HG02623 (cell line): ENCODE measurements around the gene DAND5.
"Not testable (repeated sequence)": the region's sequence is repeated elsewhere in the genome, so short reads cannot be mapped to it uniquely, and the experiment has no call there.

ENCODE experiments used
- ATAC-seq: cut with Tn5 transposase; IDR thresholded peaks from one replicate; pipeline ENCODE4 v1.9.1; 2021; ENCODE audit warnings: moderate library complexity; ENCODE audit not compliant: unreplicated experiment

The DAND5 gene

DNA sequence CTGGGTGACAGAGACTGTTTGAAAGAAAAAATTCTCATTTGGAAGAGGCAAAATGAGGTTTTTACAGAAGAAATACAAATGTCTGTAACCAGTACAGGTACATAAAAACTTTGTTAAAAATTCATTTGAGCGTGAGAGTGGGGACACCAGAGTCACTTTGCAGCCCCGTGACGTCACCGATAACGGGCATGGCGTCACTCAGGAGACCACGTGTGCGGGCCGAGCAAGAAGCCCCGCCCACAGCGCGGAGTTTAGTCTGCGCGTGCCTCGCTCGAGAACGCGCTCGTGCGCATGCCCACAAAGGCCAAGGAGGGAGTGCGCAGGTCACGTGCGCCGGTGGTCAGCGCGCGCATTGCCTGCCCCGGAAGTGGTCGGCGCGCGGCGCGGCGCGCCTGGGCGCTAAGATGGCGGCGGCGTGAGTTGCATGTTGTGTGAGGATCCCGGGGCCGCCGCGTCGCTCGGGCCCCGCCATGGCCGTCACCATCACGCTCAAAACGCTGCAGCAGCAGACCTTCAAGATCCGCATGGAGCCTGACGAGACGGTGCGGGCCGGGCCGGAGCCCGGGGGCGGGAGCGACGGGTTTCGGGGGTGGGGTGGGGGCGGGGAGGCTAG lies 23.8 kb upstream of the DAND5 start, which contains the start of gene RAD23A:
Gene RAD23A, plus strand, starts transcription at position 384 of the 613 bp plus-strand sequence. Its CDS starts 87 bp downstream, at position 471.
- ATAC-seq: peak; percentile 79

DNA sequence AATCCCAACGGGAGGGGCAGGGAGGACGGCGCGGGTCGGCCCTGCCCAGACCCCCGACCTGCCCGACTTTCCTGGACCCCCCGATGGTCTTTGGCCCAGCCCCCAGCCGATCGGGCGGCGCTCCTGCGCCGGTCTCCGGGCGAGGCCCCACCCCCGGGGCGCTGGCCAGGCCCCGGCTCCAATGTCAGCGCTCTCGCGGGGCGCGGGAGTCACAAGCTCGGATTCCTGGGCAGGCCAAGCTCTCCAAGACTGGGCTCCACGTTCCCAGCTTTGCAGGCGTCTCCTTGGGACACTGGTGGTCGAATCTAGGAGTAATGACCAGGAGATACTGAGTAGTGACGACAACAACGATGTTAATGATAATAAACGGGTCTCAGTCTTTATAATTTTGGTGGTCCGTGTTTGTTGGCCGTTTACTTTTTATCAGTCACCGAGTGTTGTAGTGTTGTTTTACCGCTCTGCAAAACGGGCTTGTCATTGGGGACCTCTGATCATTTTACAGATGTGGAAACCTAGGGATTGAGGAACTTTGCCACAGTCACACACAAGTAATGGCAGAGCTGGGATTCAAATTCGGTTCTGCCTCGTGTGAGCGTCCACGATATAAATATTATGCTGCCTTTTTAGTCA lies 23.2 kb upstream of the DAND5 start:
- peak; percentile 13 for ATAC-seq

DNA sequence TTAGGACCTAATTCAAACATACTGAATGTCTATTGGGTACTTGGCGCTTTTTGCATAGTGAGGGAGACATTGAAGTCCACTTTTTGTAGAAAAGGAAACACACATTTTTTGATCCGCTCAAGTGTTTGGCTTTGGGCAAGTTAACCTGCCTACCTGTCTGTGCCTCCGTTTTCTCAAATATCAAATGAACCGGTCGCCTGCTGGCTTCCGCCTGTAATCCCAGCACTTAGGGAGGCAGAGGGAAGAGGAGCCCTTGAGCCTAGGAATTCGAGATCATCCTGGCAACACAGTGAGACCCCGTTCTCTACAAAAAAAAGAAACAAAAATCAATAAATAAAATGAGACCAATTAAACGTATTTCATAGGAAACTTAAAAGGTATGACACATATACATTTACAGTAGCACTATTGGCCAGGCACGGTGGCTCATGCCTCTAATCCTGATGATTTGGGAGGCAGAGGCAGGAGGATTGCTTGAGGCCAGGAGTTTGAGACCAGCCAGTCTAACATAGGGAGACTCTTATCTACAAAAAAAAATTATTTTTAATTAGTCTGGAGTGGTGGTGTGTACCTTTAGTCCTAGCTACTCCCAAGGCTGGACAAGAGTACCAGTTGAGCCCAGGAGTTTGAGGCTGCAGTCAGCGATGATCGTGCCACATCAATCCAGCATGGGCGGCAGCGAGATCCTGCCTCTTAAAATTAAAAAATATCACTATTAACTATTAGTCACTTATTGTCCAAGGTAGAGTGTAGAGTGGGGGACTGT lies 22.5 kb upstream of the DAND5 start:
- no peak for ATAC-seq

DNA sequence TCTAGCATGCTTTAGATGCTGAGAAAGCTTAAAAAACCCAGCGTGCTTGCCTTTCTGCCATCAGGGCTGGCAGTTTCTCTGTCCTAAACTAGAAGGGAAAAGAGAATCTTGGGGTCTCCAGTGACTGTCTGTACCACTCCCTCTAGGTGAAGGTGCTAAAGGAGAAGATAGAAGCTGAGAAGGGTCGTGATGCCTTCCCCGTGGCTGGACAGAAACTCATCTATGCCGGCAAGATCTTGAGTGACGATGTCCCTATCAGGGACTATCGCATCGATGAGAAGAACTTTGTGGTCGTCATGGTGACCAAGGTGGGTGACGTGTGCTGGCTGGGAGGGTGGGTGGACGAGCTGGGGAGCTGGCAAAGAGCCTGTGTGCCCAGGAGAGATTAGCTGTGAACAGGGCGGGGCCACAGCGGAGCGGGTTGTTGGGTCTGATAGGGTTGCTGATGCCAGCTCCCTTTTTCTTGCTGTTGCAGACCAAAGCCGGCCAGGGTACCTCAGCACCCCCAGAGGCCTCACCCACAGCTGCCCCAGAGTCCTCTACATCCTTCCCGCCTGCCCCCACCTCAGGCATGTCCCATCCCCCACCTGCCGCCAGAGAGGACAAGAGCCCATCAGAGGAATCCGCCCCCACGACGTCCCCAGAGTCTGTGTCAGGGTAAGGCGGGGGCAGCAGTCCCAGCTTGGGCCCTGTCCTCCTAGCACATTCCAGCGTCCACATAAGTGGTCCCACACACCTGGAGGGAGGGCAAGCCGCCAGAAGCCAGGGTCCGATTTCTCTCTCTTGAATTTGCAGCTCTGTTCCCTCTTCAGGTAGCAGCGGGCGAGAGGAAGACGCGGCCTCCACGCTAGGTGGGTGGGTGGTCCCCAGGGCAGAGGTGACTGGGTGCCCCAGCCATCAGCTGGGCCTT lies 21.4 kb upstream of the DAND5 start:
- no peak for ATAC-seq

DNA sequence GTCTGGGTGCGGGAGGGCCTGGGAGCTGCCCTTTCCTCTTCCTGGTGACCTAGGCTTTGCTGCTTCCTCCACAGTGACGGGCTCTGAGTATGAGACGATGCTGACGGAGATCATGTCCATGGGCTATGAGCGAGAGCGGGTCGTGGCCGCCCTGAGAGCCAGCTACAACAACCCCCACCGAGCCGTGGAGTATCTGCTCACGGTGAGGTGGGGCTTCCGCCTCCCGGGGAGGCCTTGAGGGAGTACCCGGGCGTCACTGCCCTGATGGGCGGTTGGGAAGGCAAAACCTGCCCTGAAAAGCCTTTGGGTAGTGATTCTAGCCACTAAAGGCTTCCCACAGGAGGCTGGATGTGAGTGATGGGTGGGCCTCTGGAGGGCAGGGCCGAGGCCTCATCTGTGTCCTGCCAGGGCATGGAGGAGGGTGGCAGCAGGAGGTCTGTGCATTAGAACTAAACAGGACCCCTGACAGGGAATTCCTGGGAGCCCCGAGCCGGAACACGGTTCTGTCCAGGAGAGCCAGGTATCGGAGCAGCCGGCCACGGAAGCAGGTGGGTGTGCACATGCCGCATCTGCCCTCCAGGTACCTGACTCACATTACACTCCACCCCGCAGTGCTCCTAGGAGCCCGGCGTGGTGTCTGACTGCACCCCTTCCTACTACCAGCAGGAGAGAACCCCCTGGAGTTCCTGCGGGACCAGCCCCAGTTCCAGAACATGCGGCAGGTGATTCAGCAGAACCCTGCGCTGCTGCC lies 20.6 kb upstream of the DAND5 start:
- no peak for ATAC-seq

DNA sequence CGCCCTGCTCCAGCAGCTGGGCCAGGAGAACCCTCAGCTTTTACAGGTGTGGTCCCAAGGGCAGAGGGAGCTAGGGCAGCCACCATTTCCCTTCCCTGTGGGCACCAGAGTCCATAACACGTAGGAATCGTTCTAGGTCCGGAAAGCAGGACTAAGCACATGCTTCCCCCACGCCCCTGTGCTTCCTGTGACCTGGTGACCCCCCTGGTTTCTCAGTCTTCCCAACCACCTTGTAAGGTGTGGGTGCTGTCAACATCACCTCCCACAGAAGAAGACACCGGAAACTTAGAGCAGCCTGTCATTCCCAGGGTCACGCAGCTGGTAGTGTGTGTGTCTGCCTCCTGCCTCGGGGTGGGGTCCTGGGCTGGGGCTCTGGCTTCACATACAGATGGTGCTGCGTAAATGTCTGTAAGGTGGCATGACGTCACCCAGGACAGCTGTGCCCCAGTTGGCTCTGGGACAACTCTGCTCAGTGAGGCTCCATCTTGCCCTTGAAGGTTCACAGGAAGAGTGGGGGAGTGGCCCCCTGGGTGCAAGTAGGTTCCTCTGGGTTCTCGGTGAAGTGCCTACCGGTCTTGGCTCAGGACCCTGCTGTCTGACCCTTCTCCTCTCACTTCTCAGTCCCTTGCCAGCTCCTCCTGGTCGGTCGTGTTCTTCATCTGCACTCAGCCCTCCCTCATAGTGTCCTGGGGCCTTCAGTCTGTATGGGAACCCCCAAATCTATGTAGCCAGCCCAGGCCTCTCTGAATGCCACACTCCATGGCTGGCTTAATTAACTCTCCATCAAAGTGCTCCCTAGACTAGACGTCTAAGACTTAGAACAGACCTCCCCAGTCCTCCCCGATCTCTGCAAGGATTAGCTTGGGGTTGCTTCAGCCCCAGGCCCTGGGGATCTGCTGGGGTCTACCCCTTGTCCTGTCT lies 19.8 kb upstream of the DAND5 start:
- ATAC-seq: no peak

DNA sequence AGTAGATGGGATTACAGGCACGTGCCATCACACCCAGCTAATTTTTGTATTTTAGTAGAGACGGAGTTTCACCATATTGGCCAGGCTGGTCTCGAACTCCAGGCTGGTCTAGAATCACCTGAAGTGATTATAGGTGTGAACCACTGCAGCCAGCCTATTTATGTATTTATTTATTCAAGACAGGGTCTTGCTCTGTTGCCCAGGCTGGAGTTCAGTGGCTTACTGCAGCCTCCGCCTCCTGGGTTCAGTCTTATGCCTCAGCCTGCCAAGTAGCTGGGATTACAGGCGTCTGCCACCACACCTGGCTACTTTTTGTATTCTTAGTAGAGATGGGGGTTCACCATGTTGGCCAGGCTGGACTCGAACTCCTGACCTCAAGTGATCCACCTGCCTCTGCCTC lies 17.3 kb upstream of the DAND5 start:
- ATAC-seq: not testable (repeated sequence)

DNA sequence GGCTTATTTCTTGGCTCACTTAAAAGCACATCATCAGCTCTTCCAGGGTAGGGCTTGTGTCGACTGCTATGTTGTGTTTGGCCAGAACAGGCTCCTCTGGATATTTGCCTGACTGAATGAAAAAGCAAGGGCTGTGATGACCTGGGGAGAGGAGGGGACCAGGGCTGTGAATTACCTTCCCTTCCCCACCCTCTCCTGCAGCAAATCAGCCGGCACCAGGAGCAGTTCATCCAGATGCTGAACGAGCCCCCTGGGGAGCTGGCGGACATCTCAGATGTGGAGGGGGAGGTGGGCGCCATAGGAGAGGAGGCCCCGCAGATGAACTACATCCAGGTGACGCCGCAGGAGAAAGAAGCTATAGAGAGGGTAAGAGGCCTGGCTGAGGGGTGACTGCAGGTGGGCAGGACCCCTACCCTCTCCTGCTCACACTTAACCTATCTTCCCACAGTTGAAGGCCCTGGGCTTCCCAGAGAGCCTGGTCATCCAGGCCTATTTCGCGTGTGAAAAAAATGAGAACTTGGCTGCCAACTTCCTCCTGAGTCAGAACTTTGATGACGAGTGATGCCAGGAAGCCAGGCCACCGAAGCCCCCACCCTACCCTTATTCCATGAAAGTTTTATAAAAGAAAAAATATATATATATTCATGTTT lies 16.8 kb upstream of the DAND5 start:
- ATAC-seq: no peak

DNA sequence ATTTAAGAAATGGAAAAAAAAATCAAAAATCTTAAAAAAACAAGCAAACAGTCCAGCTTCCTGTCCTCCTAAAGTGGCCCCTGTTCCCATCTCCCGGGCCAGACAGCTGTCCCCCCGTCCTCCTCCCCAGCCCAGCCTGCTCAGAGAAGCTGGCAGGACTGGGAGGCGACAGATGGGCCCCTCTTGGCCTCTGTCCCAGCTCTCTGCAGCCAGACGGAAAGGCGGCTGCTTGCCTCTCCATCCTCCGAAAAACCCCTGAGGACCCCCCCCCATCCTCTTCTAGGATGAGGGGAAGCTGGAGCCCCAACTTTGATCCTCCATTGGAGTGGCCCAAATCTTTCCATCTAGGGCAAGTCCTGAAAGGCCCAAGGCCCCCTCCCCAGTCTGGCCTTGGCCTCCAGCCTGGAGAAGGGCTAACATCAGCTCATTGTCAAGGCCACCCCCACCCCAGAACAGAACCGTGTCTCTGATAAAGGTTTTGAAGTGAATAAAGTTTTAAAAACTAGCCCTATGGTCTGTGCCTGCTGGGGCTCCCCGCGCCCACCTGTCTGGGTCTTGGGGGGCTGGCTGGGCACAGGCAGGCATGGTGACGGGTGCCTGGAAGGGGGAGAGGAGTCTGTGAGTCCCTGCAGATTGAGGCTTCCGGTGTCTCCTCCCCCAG lies 16.1 kb upstream of the DAND5 start:
- no peak for ATAC-seq

DNA sequence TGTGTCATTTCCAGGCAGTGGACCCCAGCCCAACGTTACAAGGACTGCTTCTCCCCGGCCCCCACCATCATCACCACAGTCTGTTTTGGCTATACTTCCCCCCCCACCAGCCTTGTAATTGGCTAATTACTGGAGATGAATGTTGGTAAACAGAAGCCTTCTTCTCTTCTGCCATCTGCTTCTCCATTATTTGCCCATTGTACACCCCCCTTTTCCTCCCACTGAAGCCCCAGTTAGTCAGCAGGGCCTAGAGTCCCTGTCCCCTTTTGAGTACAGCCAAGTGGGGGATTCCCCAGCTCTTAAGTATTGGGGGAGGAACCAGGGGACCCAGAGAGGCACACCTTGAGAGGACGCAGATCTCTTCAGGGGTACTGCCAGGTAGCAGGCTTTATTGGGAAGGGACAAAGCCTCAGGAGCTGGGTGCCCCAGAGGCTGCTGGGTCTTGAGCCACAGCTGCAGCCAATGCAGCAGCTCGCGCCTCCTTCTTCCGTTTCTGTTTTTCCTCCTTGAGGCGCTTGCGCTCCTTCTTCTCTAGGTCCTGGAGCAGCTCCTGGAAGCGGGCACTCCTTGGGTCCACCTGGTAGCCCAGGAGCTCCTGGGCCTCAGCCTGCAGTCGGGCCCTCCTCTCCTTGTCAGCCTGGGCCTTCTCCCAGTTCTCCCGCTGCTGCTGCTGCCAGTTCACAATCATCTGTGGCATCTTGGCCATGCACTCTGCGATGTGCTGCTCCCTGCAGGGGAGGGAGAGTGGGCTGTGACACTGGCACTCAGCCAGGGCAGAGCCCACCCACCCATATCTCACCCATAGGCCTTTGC lies 15.4 kb upstream of the DAND5 start:
- no peak for ATAC-seq

DNA sequence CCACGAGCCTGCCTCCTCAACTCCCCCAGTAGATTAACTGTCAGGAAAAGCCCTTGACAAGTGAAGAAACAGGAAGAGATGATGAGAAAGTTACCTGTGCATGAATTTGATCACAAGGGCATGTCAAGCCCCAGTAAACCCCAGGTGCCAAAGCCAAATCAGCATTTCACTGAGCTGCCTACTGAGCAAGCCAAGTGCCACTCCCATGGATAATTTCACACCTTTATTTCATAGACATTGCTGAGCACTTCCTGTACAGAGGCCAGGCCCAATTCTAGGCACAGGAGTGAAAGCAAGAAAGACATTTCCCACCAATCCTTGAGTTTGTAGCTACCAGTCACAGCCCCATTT lies 14.8 kb upstream of the DAND5 start:
- no peak for ATAC-seq

DNA sequence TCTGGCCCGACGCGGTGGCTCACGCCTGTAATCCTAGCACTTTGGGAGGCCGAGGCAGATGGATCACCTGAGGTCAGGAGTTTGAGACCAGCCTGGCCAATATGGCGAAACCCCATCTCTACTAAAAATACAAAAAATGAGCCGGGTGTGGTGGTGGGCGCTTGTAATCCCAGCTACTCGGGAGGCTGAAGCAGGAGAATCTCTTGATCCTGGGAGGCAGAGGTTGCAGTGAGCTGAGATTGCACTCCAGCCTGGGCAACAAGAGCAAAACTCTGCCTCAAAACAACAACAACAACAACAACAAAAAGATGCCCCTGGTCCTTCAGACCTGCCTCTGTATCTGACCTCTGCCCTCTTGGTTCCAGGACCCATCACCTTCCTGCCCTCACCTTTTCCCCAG lies 13.8 kb upstream of the DAND5 start:
- ATAC-seq: not testable (repeated sequence)

DNA sequence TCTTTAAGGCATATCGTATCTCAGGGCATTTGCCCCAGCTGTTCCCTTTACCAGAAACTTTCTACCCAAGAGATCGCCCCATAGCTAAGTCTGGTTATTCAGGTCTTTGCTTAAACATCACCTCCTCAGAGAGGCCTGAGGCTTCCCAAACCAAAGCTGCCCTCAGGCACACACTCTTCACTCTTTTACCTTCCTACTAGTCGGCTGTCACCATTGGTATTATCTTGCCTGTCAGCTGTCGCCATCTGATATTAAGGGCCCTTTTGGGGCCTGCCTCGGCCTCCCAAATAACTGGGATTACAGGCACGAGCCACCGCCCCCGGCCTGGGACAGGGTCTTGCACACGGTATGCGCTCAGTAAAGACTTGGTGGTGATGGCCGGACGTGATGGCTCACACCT lies 13.4 kb upstream of the DAND5 start:
- ATAC-seq: no peak

DNA sequence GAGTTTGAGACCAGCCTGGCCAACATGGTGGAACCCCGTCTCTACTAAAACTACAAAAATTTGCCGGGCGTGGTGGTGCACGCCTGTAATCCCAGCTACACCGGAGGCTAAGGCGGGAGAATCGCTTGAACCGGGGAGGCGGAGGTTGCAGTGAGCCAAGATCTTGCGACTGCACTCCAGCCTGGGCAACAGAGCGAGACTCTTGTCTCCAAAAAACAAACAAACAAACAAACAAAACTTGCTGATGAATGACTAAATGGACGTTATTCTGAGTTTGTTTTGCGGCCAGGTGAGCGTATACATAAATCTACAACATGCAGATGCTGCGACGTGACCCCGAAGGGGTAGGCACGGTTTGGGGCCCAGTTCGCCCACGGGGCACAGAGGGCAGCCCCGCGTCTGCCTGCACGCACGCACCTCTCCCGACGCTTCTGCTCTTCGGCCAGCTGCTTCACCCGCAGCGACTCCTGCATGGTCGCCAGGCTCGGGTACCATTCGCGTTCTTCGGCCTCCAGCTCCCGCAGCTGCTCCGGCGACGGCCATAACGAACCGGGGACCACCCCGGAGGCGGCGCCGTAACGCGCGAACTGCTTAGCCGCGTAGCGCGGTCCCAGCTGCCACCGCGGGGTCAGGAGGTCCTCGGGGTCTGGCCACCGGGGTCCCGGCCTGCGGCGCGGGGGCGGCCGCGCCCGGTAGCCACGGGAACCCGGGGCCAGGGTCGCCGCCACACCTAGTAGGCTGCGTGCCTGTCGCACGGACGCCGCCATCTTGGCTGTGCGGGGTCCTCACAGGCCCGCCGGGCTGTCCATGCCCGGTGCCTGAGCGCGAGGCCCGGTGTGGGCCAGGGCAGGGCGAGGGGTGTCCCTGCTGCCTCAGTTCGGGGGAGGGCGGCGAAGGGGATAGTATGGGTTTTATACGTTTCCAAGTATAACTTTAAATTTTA lies 12.7 kb upstream of the DAND5 start, which contains the start of gene GADD45GIP1:
Gene GADD45GIP1, minus strand, starts transcription at position 778 of the 943 bp plus-strand sequence. Its CDS starts 11 bp downstream, at position 767.
- ATAC-seq: no peak

DNA sequence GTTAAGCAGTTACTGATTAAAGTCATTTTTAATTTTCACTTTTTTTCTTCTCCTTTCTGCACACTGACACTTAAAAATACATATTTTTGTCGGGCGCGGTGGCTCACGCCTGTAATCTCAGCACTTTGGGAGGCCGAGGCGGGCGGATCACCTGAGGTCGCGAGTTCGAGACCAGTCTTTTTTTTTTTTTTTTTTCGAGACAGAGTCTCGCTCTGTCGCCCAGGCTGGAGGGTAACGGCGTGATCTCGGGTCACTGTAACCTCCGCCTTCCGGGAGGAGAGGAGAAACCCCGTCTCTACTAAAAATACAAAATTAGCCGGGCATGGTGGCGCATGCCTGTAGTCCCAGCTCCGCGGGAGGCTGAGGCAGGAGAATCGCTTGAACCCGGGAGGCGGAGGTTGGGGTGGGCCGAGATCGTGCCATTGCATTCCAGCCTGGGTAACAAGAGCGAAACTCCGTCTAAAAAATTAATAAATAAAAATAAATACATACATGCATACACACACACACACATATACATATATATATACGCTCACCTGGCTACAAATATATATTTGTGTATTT lies 11.9 kb upstream of the DAND5 start:
- ATAC-seq: not testable (repeated sequence)

DNA sequence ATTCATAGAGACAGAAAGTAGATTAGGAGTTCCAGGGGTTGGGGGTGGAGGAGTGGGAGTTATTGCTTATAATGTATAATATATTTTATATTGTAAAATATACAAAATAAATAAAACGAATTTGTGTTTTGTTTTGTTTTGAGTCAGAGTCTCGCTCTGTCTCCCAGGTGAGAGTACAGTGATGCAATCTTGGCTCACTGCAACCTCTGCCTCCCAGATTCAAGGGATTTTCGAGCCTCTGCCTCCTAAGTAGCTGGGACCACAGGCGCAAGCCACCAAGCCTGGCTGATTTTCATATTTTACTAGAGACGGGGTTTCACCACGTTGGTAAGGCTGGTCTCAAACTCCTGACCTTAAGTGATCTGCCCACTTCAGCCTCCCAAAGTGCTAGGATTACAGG lies 9.9 kb upstream of the DAND5 start:
- no peak for ATAC-seq
